ENCODE data around the gene PCDHB1.

The PCDHB1 gene, protein sequence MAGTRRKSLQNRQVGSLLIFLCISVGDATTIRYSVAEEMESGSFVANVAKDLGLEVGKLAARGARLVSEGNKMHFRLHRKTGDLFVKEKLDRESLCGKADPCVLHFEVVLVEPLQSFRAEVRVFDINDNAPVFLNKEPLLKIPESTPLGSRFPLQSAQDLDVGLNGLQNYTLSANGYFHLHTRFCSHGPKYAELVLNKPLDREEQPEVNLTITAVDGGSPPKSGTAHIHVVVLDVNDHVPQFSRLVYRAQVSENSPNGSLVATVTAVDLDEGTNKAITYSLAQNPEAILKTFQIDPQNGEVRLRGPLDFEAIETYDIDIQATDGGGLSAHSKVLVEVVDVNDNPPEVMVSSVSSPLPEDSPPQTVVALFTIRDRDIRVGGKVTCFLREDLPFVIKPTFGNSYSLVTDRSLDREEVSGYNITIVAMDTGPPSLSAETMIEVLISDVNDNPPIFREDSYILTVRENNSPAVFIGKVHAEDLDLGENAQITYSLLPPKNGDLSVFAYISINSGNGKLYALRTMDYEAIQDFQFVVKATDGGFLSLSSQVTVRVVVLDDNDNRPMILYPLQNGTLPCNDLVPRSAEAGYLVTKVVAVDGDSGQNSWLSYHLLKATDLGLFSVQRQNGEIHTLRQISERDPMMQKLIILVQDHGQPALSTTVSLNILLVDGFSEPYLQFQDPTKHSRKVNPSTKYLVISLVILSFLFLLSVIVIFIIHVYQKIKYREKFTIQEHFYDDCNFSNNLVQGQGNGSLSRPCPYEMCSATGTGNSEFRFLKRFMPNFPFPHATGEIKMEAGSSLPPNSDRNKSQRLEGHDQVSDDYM

GRCh38 chr5:141050622-141051520 is at the start of gene PCDHB1:
Gene PCDHB1, plus strand, starts transcription at chr5:141051374. Its CDS starts 97 bp downstream, at chr5:141051471.
- Mint-ChIP-seq H3K4me1 (peaks cover 6% of the 10 kb centered on the region), H3K27me3 (peaks cover 48% of the 10 kb centered on the region), H3K27ac (no peak within 1 kb of the TSS), H3K9me3 (peaks cover 10 to 13% of the 10 kb centered on the region in 2 donors), H3K4me3 (peak within 1 kb of the TSS; percentile 33 to 47)
- DNase-seq (no peak), ATAC-seq (no peak)

GRCh38 chr5:141001446-141001843 is 49.7 kb upstream of the PCDHB1 start:
- Mint-ChIP-seq H3K9me3 (no peaks in the 10 kb centered on the region), H3K4me3 (peak overlapping the region; percentile 41 to 53), H3K27ac (no peak overlapping the region), H3K4me1 (peaks cover 9% of the 10 kb centered on the region), H3K27me3 (peaks cover 34% of the 10 kb centered on the region)
- ATAC-seq (no peak), DNase-seq (no peak)

GRCh38 chr5:141001844-141002604 is 49.1 kb upstream of the PCDHB1 start:
- Mint-ChIP-seq H3K9me3 (no peaks in the 10 kb centered on the region), H3K27ac (no peak overlapping the region), H3K4me1 (peaks cover 9% of the 10 kb centered on the region), H3K4me3 (peak overlapping the region; percentile 41 to 53), H3K27me3 (peaks cover 34% of the 10 kb centered on the region)
- no peak for DNase-seq
- no peak for ATAC-seq

GRCh38 chr5:141002605-141002965 is 48.6 kb upstream of the PCDHB1 start:
- no peak overlapping the region for H3K27ac Mint-ChIP-seq
- H3K4me1 Mint-ChIP-seq = peaks cover 9% of the 10 kb centered on the region
- H3K27me3 Mint-ChIP-seq = peaks cover 34% of the 10 kb centered on the region
- H3K9me3 Mint-ChIP-seq = no peaks in the 10 kb centered on the region
- H3K4me3 Mint-ChIP-seq = no peak overlapping the region
- DNase-seq = no peak
- no peak for ATAC-seq

- DNase-seq (no peak), ATAC-seq (no peak)
- Mint-ChIP-seq H3K27me3 (peaks cover 34% of the 10 kb centered on the region), H3K9me3 (no peaks in the 10 kb centered on the region), H3K4me1 (peaks cover 9% of the 10 kb centered on the region), H3K4me3 (no peak overlapping the region), H3K27ac (no peak overlapping the region)
These were observed 48.1 kb upstream of the PCDHB1 start for GRCh38 chr5:141003031-141003430.

GRCh38 chr5:141003791-141004611 is 47.2 kb upstream of the PCDHB1 start:
- Mint-ChIP-seq H3K4me3 (no peak overlapping the region), H3K27ac (no peak overlapping the region), H3K27me3 (peaks cover 36% of the 10 kb centered on the region), H3K4me1 (peaks cover 9% of the 10 kb centered on the region), H3K9me3 (no peaks in the 10 kb centered on the region)
- DNase-seq (no peak), ATAC-seq (no peak)

DNA sequence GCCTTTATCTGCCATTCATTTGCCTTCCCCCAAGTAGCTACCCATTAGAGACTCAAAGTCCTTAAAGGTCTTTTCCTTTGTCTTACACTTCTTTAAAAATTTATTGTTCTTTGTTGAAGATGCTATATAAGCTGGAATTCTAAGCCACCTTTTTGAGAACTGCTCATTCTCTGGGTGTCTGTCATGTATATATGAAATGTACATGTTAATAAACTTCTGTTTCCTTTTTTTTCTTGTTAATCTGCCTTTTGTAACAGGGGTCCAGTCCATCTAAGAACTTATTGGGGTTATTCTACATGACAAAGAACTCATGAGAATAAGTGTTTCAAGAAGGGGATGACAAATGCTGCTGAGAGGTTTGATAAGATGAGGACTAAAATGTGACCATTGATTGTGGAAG is 43.4 kb upstream of the PCDHB1 start:
- Mint-ChIP-seq H3K9me3 (no peaks in the 10 kb centered on the region), H3K27ac (no peak overlapping the region), H3K27me3 (peaks cover 25% of the 10 kb centered on the region), H3K4me3 (no peak overlapping the region), H3K4me1 (no peaks in the 10 kb centered on the region)
- DNase-seq (no peak), ATAC-seq (no peak)

GRCh38 chr5:141010047-141010793 is 41.0 kb upstream of the PCDHB1 start:
- Mint-ChIP-seq H3K27me3 (peaks cover 16% of the 10 kb centered on the region), H3K27ac (no peak overlapping the region), H3K4me3 (no peak overlapping the region), H3K9me3 (no peaks in the 10 kb centered on the region), H3K4me1 (no peaks in the 10 kb centered on the region)
- DNase-seq (no peak), ATAC-seq (no peak)

DNA sequence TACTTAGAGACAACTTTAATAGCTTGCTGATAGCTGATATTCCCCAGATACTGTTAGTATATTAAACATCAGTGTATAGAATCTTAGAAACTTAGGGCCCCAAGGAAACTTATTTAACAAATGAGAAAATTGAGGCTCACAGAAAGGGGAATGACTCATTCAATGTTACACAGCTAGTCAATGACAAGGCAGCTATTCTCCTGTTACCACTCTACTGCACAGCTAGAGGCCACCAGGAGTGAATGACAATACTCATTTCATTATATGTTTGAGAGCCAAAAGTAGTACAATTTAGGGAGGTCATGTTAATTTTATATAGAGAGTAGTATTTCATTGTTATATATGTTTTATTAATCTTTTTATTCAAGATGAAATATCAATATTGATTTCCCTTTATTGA is 33.2 kb upstream of the PCDHB1 start:
- Mint-ChIP-seq H3K27ac (no peak overlapping the region), H3K4me3 (no peak overlapping the region), H3K27me3 (no peaks in the 10 kb centered on the region), H3K4me1 (no peaks in the 10 kb centered on the region), H3K9me3 (no peaks in the 10 kb centered on the region)
- DNase-seq (no peak), ATAC-seq (no peak)

- DNase-seq = no peak
- H3K4me1 Mint-ChIP-seq = no peaks in the 10 kb centered on the region
- no peak overlapping the region for H3K27ac Mint-ChIP-seq
- peaks cover 0 to 7% of the 10 kb centered on the region in 2 donors for H3K9me3 Mint-ChIP-seq
- no peak overlapping the region for H3K4me3 Mint-ChIP-seq
- ATAC-seq = no peak
- H3K27me3 Mint-ChIP-seq = no peaks in the 10 kb centered on the region
These were observed 28.8 kb upstream of the PCDHB1 start for GRCh38 chr5:141022384-141022783.

DNA sequence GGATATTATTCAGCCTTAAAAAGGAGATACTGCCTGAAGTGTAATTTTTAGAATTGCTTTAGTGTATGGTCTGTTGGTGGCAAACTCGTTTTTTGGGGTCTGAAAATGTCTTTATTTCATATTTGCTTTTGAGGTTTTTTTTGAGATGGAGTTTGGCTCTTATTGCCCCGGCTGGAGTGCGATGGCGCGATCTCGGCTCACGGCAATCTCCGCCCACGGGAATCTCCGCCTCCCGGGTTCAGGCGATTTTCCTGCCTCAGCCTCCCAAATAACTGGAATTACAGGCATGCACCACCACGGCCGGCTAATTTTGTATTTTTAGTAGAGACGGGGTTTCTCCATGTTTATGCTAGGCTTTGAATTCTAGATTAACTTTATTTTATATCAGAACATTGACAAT is 20.2 kb upstream of the PCDHB1 start:
- no peaks in the 10 kb centered on the region for H3K9me3 Mint-ChIP-seq
- ATAC-seq (no peak), DNase-seq (no peak)
- no peaks in the 10 kb centered on the region for H3K4me1 Mint-ChIP-seq
- no peak overlapping the region for H3K27ac Mint-ChIP-seq
- H3K4me3 Mint-ChIP-seq = no peak overlapping the region
- no peaks in the 10 kb centered on the region for H3K27me3 Mint-ChIP-seq

GRCh38 chr5:141032626-141033025 is 18.5 kb upstream of the PCDHB1 start:
- Mint-ChIP-seq H3K27ac (no peak overlapping the region), H3K4me3 (no peak overlapping the region), H3K4me1 (no peaks in the 10 kb centered on the region), H3K9me3 (no peaks in the 10 kb centered on the region), H3K27me3 (no peaks in the 10 kb centered on the region)
- ATAC-seq = no peak
- DNase-seq = no peak

GRCh38 chr5:141039061-141039460 is 12.1 kb upstream of the PCDHB1 start:
- Mint-ChIP-seq H3K4me1 (no peaks in the 10 kb centered on the region), H3K27me3 (peaks cover under 1% of the 10 kb centered on the region), H3K27ac (no peak overlapping the region), H3K4me3 (no peak overlapping the region), H3K9me3 (no peaks in the 10 kb centered on the region)
- DNase-seq = no peak
- ATAC-seq = no peak

- Mint-ChIP-seq H3K4me1 (no peaks in the 10 kb centered on the region), H3K4me3 (no peak overlapping the region), H3K27ac (no peak overlapping the region), H3K27me3 (peaks cover 5% of the 10 kb centered on the region), H3K9me3 (peaks cover 0 to 3% of the 10 kb centered on the region in 2 donors)
- no peak for ATAC-seq
- DNase-seq = no peak
These were observed 11.7 kb upstream of the PCDHB1 start for GRCh38 chr5:141039517-141039916.
